Keratinocyte (primary cell): ENCODE data around the gene SLC8A1. TPM values are rescaled to one million over a fixed set of nuclear protein-coding genes. Genes with fewer than 3 reads are reported as not detected.

ENCODE experiments used
- DNase-seq: peaks from one replicate; pipeline ENCODE4 v3.0.0-alpha.2; 2011; ENCODE audit warnings: low read depth, missing footprints, low spot score
- FAIRE-seq: peaks from 2 replicates; lab custom pipeline; 2011; peaks lifted over from hg19 to GRCh38; lab: Jason Lieb, UNC
- H2AFZ ChIP-seq: 2 replicates; pipeline ENCODE4 v1.6.0; 2012; ENCODE audit warnings: low read length, control low read depth, inconsistent platforms; ENCODE audit not compliant: control insufficient read depth
- H3K27ac ChIP-seq: 2 replicates; pipeline ENCODE4 v1.5.1; 2011; ENCODE audit warnings: low read length; ENCODE audit not compliant: control insufficient read depth, insufficient read depth
- H3K27me3 ChIP-seq: 3 replicates; pipeline ENCODE4 v1.6.0; 2011; ENCODE audit warnings: low read length; ENCODE audit not compliant: control insufficient read depth, insufficient read depth; ENCODE audit errors: extremely low read depth
- H3K36me3 ChIP-seq, 2 experiments: 2 replicates in 1 of 2; 3 replicates in 1 of 2; pipeline ENCODE4 v1.5.1; 2011; ENCODE audit warnings: low read length in 2 of 2, mild to moderate bottlenecking in 1 of 2; ENCODE audit not compliant: control insufficient read depth in 2 of 2, insufficient read depth in 2 of 2; ENCODE audit errors: extremely low read depth in 1 of 2
- H3K4me1 ChIP-seq: 3 replicates; pipeline ENCODE4 v1.5.1; 2011; ENCODE audit warnings: low read length; ENCODE audit not compliant: control insufficient read depth, insufficient read depth; ENCODE audit errors: extremely low read depth
- H3K4me2 ChIP-seq: 3 replicates; pipeline ENCODE4 v1.6.0; 2011; ENCODE audit warnings: low read depth, low read length; ENCODE audit not compliant: control insufficient read depth, insufficient read depth; ENCODE audit errors: extremely low read depth
- H3K4me3 ChIP-seq, 3 experiments: fragments of 200-600 bp in 1 of 3; sonication (generic) in 1 of 3; 2 replicates in 2 of 3; 3 replicates in 1 of 3; pipeline ENCODE4 v1.5.1; 2011 to 2016; ENCODE audit warnings: low read length in 3 of 3, mild to moderate bottlenecking in 3 of 3, control low read depth in 2 of 3, inconsistent platforms in 1 of 3, low read depth in 1 of 3, mixed read lengths in 1 of 3, mixed run types in 1 of 3, moderate library complexity in 1 of 3; ENCODE audit not compliant: control insufficient read depth in 2 of 3, insufficient read depth in 2 of 3; ENCODE audit errors: extremely low read depth in 1 of 3
- H3K79me2 ChIP-seq: 2 replicates; pipeline ENCODE4 v1.6.0; 2012; ENCODE audit warnings: low read length; ENCODE audit not compliant: control insufficient read depth, insufficient read depth
- H3K9ac ChIP-seq: 3 replicates; pipeline ENCODE4 v1.6.0; 2011; ENCODE audit warnings: low read length; ENCODE audit not compliant: control insufficient read depth, insufficient read depth; ENCODE audit errors: extremely low read depth
- H3K9me1 ChIP-seq: 3 replicates; pipeline ENCODE4 v1.6.0; 2011; ENCODE audit warnings: low read length; ENCODE audit not compliant: control insufficient read depth, insufficient read depth; ENCODE audit errors: extremely low read depth
- H3K9me3 ChIP-seq: 2 replicates; pipeline ENCODE4 v1.5.1; 2012; ENCODE audit warnings: low read depth, low read length; ENCODE audit not compliant: control insufficient read depth
- H4K20me1 ChIP-seq: 3 replicates; pipeline ENCODE4 v1.6.0; 2011; ENCODE audit warnings: low read length; ENCODE audit not compliant: control insufficient read depth, insufficient read depth; ENCODE audit errors: extremely low read depth
- CTCF ChIP-seq, 3 experiments: IDR thresholded peaks in 1 of 3; conservative IDR thresholded peaks in 1 of 3; optimal IDR thresholded peaks in 1 of 3; 2 replicates in 2 of 3; 3 replicates in 1 of 3; pipeline versions ENCODE3 to v1.5.1; 2011; ENCODE audit warnings: low read length in 3 of 3, mild to moderate bottlenecking in 3 of 3, moderate library complexity in 2 of 3, control low read depth in 1 of 3, inconsistent platforms in 1 of 3; ENCODE audit not compliant: insufficient read depth in 2 of 3; ENCODE audit errors: extremely low read depth in 1 of 3
- EZH2 ChIP-seq: IDR thresholded peaks from one replicate; pipeline ENCODE4 v1.6.1; 2012; ENCODE audit warnings: inconsistent platforms, mild to moderate bottlenecking, low read length, moderate library complexity
- dilution Hi-C: fragments of 300-500 bp; cut with MboI; formaldehyde crosslinking; loops from one replicate; pipeline ENCODE4 v1.7.0; 2020; ENCODE audit warnings: low sequenced_read_pairs; ENCODE audit not compliant: extremely low pct_ligation_motif_present
- polyA plus RNA-seq, 5 experiments: library from polyadenylated mRNA; depleted of rRNA in 3 of 5; stranded (reverse) in 3 of 5; stranded (forward) in 1 of 5; unstranded in 1 of 5; fragments of >200 nt; gene quantifications; 1 replicate in 1 of 5; 2 replicates in 3 of 5; 3 replicates in 1 of 5; pipeline versions ENCODE4 v1.2.1 to v1.2.3, GENCODE V29; 2011 to 2012; ENCODE audit warnings: missing spikeins in 2 of 5, low read depth in 1 of 5, low replicate concordance in 1 of 5

SLC8A1 gene
- polyA plus RNA-seq, 1 donor (not counting 4 experiments of a cell fraction or from before 2014, with no cell fraction given), result 2.7 TPM

- dilution Hi-C loops, result no loop called here
- no peak for TF ChIP-seq CTCF (optimal IDR thresholded peaks at IDR 0.05 in 1 of 3, IDR thresholded peaks at IDR 0.05 in 1 of 3, conservative IDR thresholded peaks at IDR 0.05 in 1 of 3; ENCODE audit: extremely low read depth in 1 of 3, insufficient read depth in 2 of 3, low read length in 3 of 3)
- TF ChIP-seq EZH2, result no peak
- H3K9me1 ChIP-seq, result no peaks in the 10 kb centered on the region
- H3K79me2 ChIP-seq, result no peaks in the 10 kb centered on the region
- no peaks in the 10 kb centered on the region for H3K9me3 ChIP-seq
- H3K4me1 ChIP-seq, result peaks cover 3% of the 10 kb centered on the region
- no peak for DNase-seq
- H3K36me3 ChIP-seq, result no peaks in the 10 kb centered on the region
- no peak overlapping the region for H2AFZ ChIP-seq
- no peaks in the 10 kb centered on the region for H4K20me1 ChIP-seq
- no peak overlapping the region for H3K9ac ChIP-seq
- H3K4me3 ChIP-seq, result no peak overlapping the region
- FAIRE-seq, result no peak
- H3K27ac ChIP-seq, result no peak overlapping the region
- no peak overlapping the region for H3K4me2 ChIP-seq
- no peaks in the 10 kb centered on the region for H3K27me3 ChIP-seq
Measured at GRCh38 chr2:40343902-40344301, 108.0 kb downstream of the SLC8A1 start.

GRCh38 chr2:40341198-40341597 lies 110.7 kb downstream of the SLC8A1 start:
- H2AFZ ChIP-seq, result no peak overlapping the region
- DNase-seq (no peak), FAIRE-seq (no peak)
- no peaks in the 10 kb centered on the region for H3K27me3 ChIP-seq
- no peaks in the 10 kb centered on the region for H3K9me3 ChIP-seq
- H3K4me1 ChIP-seq, result peaks cover 3% of the 10 kb centered on the region
- H3K36me3 ChIP-seq, result no peaks in the 10 kb centered on the region
- H3K9me1 ChIP-seq, result no peaks in the 10 kb centered on the region
- dilution Hi-C loops, result no loop called here
- no peak for TF ChIP-seq EZH2
- TF ChIP-seq CTCF (optimal IDR thresholded peaks at IDR 0.05 in 1 of 3, IDR thresholded peaks at IDR 0.05 in 1 of 3, conservative IDR thresholded peaks at IDR 0.05 in 1 of 3; ENCODE audit: extremely low read depth in 1 of 3, insufficient read depth in 2 of 3, low read length in 3 of 3), result no peak
- no peak overlapping the region for H3K27ac ChIP-seq
- no peak overlapping the region for H3K4me2 ChIP-seq
- H3K9ac ChIP-seq, result no peak overlapping the region
- H3K4me3 ChIP-seq, result no peak overlapping the region
- no peaks in the 10 kb centered on the region for H4K20me1 ChIP-seq
- no peaks in the 10 kb centered on the region for H3K79me2 ChIP-seq
